HUES64 (cell line): Measurements from ENCODE around the gene TXNDC2. TPM values are rescaled to one million over a fixed set of nuclear protein-coding genes. Genes with fewer than 3 reads are reported as not detected.

Experiments used
- H3K27ac ChIP-seq: 2 replicates; pipeline ENCODE4 v1.7.0; 2013; ENCODE audit warnings: low read depth, low read length, inconsistent platforms
- H3K27me3 ChIP-seq: 2 replicates; pipeline ENCODE4 v1.6.1; 2013; ENCODE audit warnings: mild to moderate bottlenecking, low read length; ENCODE audit not compliant: insufficient read depth
- H3K36me3 ChIP-seq: 2 replicates; pipeline ENCODE4 v1.6.1; 2013; ENCODE audit warnings: mild to moderate bottlenecking, low read length; ENCODE audit not compliant: insufficient read depth
- H3K4me1 ChIP-seq: 2 replicates; pipeline ENCODE4 v1.6.1; 2013; ENCODE audit warnings: mild to moderate bottlenecking, low read length, moderate library complexity; ENCODE audit not compliant: insufficient read depth
- H3K4me3 ChIP-seq: 2 replicates; pipeline ENCODE4 v1.5.1; 2013; ENCODE audit warnings: mild to moderate bottlenecking, low read length, moderate library complexity
- H3K9ac ChIP-seq: 2 replicates; pipeline ENCODE4 v1.6.1; 2013; ENCODE audit warnings: mild to moderate bottlenecking, low read depth, low read length
- H3K9me3 ChIP-seq: 2 replicates; pipeline ENCODE4 v1.6.1; 2013; ENCODE audit warnings: low read depth, low read length; ENCODE audit not compliant: insufficient read depth
- WGBS: fragments of 150-250, 120-280 bp; methylation state at CpG from one replicate; pipeline ENCODE4 v1.1.7; 2013; ENCODE audit warnings: missing lambda C conversion rate; 5-methylcytosine and 5-hydroxymethylcytosine counted together
- polyA plus RNA-seq, 2 experiments: library from polyadenylated mRNA; stranded (reverse); fragments of 50-300 nt; gene quantifications; one replicate each; pipeline ENCODE4 v1.2.3, GENCODE V29; 2013

Gene TXNDC2
- not detected for polyA plus RNA-seq (2013, experiment 1 of 2)
- 0.13 TPM for polyA plus RNA-seq (2013, experiment 2 of 2)

- WGBS: 92% methylated on average over 7 of the region's 8 CpGs
- no peaks in the 10 kb centered on the region for H3K4me1 ChIP-seq
- H3K27me3 ChIP-seq: no peaks in the 10 kb centered on the region
- H3K27ac ChIP-seq: no peak within 1 kb of the TSS
- H3K9ac ChIP-seq: no peak within 1 kb of the TSS
- no peaks in the 10 kb centered on the region for H3K36me3 ChIP-seq
- H3K9me3 ChIP-seq: no peaks in the 10 kb centered on the region
- H3K4me3 ChIP-seq: no peak within 1 kb of the TSS
Measured at GRCh38 chr18:9885170-9886004, at the start of gene TXNDC2. Gene TXNDC2 (plus strand): TSS chr18:9885973. CDS start chr18:9886681, 708 bp downstream.

DNA sequence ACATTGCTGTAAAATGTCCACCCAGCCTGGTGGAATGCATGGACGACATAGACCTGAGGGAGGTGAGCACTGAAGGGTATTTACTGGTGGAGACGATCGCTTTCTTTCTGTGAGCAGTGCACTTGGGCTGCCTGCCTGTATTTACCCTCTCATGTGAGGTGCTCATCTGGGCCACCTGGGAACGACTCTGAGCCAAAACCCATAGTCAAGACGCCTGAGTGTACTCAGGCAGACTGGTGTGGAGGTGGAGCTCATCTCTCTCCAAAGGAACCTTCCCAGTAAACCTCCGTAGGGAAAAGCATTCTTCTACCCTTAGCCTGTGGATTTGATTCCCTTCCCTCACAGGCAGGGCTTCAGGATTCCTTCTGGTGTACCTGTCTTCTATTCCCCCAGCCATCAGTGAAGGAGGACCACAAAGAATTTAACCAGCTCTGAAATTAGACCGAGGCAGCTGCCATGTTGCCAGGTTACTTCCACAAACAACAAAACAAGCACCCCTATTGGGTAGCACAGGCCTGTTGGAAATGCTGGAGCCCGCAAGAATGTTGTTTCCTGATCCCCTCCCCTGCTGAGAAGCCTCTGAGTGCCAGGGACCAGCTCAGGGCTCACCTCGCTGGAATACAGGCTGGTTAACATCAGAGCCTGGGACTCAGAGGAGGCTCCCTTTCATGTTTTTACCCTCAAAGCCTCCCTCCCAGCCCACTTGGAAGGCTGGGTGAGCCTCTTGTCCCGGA is 47.5 kb upstream of the TXNDC2 start:
- no peak overlapping the region for H3K9ac ChIP-seq
- peaks cover 44% of the 10 kb centered on the region for H3K4me1 ChIP-seq
- H3K9me3 ChIP-seq: no peaks in the 10 kb centered on the region
- peak overlapping the region; percentile 67; the same call in 1 of the 2 replicates for H3K27ac ChIP-seq
- H3K27me3 ChIP-seq: no peaks in the 10 kb centered on the region
- H3K4me3 ChIP-seq: no peak overlapping the region
- no peaks in the 10 kb centered on the region for H3K36me3 ChIP-seq
- WGBS: 54% methylated on average over 10 of the region's 10 CpGs

DNA sequence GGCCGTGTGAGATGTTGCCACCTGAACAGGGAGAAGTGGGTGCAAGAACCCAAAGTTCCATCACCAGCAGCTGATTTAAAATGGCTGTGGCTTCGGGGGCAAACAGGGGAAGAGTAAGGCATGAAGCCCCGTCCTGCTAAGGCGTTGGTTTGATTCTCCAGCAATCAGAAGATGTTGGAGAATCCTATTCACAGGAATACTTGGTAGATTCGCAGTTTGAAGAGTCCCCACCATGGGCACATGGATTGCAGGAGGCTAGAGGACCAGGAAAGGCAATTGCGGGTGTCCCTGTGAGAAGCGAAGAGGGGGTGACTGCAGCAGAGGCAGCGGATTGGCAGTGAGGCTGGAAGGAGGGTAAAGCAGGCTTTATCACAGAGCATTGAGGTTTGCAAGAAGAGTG is 46.6 kb upstream of the TXNDC2 start:
- Histone ChIP-seq H3K27me3 (no peaks in the 10 kb centered on the region), H3K9me3 (no peaks in the 10 kb centered on the region), H3K36me3 (no peaks in the 10 kb centered on the region), H3K4me1 (peaks cover 43% of the 10 kb centered on the region), H3K4me3 (no peak overlapping the region), H3K27ac (no peak overlapping the region), H3K9ac (no peak overlapping the region)
- 92% methylated on average over 8 of the region's 8 CpGs for WGBS

- Histone ChIP-seq H3K36me3 (no peaks in the 10 kb centered on the region), H3K9me3 (no peaks in the 10 kb centered on the region), H3K9ac (no peak overlapping the region), H3K27me3 (no peaks in the 10 kb centered on the region), H3K27ac (no peak overlapping the region), H3K4me1 (peaks cover 40% of the 10 kb centered on the region), H3K4me3 (no peak overlapping the region)
- WGBS: 49% methylated on average over 10 of the region's 10 CpGs
Measured at GRCh38 chr18:9839853-9840252, 45.9 kb upstream of the TXNDC2 start.

DNA sequence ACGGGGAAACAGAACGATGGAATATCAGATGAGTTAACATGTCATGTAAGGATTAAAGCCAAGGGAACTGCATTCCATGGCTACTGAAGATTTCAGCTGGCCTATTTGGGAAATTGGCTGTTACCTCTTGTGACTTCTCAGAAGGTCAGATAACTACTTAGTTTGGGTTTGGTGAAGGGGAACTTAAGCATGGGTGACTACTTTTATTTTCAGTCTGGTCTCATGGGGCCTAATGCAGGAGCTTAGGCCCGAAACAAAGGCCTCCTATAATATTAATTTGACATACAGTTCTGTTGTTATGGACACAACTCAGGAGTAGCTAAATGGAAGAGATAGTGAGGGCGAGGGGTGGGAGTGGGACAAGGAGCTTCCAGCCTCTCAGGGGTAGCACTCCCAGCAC is 44.0 kb upstream of the TXNDC2 start:
- no peaks in the 10 kb centered on the region for H3K27me3 ChIP-seq
- H3K27ac ChIP-seq: no peak overlapping the region
- 94% methylated on average over 4 of the region's 4 CpGs for WGBS
- H3K4me3 ChIP-seq: no peak overlapping the region
- peaks cover 27% of the 10 kb centered on the region for H3K4me1 ChIP-seq
- H3K36me3 ChIP-seq: no peaks in the 10 kb centered on the region
- H3K9ac ChIP-seq: no peak overlapping the region
- H3K9me3 ChIP-seq: no peaks in the 10 kb centered on the region

GRCh38 chr18:9842448-9842847 is 43.3 kb upstream of the TXNDC2 start:
- H3K9ac ChIP-seq: no peak overlapping the region
- H3K4me3 ChIP-seq: no peak overlapping the region
- H3K27me3 ChIP-seq: no peaks in the 10 kb centered on the region
- peaks cover 27% of the 10 kb centered on the region for H3K4me1 ChIP-seq
- no peak overlapping the region for H3K27ac ChIP-seq
- no peaks in the 10 kb centered on the region for H3K9me3 ChIP-seq
- no peaks in the 10 kb centered on the region for H3K36me3 ChIP-seq
- WGBS: 95% methylated on average over 6 of the region's 6 CpGs

- Histone ChIP-seq H3K9ac (no peak overlapping the region), H3K4me3 (no peak overlapping the region), H3K9me3 (no peaks in the 10 kb centered on the region), H3K27me3 (no peaks in the 10 kb centered on the region), H3K36me3 (no peaks in the 10 kb centered on the region), H3K27ac (no peak overlapping the region), H3K4me1 (peaks cover 6% of the 10 kb centered on the region)
- over 99% methylated on average over 3 of the region's 3 CpGs for WGBS
Measured at GRCh38 chr18:9845256-9845655, 40.5 kb upstream of the TXNDC2 start.

DNA sequence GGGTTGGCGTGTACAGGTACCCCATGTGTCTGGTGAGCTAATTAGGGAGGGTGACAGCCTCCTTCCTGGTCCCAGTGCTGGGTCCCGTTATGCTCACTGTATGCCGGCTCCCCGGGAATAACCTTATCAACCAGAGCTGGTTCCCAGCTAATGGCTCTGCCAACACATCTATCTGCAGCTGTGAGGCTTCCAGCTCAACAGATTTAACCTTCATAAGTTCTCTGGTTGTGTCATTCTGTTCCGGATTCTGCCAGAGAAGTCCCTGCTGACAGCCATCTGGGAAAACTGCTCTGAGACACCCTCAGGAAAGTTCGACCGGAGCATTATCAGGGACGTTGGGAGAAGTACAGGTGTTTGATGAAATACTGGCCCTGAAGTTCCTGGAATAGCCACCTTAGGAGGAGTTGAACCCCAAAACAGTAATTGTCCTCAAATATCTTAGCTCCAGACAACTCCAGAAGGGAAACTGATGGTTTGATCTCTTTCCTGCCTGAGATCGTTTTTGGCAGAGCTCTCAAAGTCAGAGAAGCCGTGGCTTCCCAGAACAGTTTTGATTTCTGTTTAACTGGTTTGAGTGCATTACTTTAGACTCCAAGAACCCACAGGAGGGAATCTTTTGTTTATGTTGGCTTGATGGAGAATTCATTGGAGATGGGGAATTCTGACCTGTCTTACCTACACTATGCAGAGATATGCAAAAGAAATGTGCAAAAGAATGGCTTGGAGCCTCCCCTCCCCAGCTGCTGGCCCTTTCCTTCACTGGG is 39.4 kb upstream of the TXNDC2 start:
- H3K36me3 ChIP-seq: no peaks in the 10 kb centered on the region
- 94% methylated on average over 10 of the region's 10 CpGs for WGBS
- no peak overlapping the region for H3K9ac ChIP-seq
- H3K27me3 ChIP-seq: no peaks in the 10 kb centered on the region
- peaks cover 6% of the 10 kb centered on the region for H3K4me1 ChIP-seq
- no peak overlapping the region for H3K4me3 ChIP-seq
- no peak overlapping the region for H3K27ac ChIP-seq
- no peaks in the 10 kb centered on the region for H3K9me3 ChIP-seq

GRCh38 chr18:9848170-9848879 is 37.4 kb upstream of the TXNDC2 start:
- no peaks in the 10 kb centered on the region for H3K27me3 ChIP-seq
- no peak overlapping the region for H3K4me3 ChIP-seq
- no peak overlapping the region for H3K9ac ChIP-seq
- peaks cover 7% of the 10 kb centered on the region; the same call in 1 of the 2 replicates for H3K9me3 ChIP-seq
- no peak overlapping the region for H3K27ac ChIP-seq
- peaks cover 6% of the 10 kb centered on the region for H3K4me1 ChIP-seq
- 95% methylated on average over 5 of the region's 5 CpGs for WGBS
- H3K36me3 ChIP-seq: no peaks in the 10 kb centered on the region

DNA sequence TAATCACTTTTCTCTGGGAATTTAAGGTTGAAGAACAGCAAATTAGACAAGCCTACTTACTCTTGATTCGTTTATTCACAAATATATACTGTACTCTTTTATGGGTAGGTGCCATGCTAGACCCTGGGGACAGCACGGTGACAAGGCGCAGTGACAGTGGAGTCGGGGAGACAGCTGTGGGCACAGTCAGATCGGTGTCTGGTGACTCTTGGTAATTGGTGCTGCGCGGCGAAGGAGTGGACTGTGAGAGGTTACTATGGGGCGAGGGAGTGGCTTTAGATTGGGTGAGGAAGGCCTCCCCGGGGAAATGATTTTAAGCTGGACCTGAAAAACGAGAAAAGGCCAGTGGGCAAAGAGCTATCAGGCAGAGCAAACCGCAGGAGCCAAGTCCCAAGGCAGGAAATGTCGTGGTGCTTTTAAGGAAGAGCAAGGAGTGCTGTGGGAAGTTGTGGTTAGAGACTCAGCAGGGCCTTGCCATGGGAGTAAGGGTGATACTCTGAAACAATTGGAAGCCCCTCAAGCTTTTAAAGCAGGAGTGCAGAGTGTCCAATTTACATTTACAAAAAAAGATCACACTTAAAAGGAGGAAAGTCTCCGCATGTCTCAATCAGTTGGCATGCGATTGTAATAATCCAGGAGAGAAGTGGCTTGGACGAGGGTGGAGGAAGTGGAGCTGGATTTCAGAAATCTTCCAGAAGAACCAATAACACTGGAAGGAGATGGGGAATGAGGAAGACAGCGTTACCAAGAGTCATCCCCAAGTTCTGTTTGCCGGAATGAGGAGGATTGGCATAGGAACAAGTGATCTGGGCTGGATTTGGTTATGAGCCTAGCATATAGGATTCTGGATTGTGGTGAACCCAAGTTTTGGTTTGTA is 36.1 kb upstream of the TXNDC2 start:
- no peak overlapping the region for H3K27ac ChIP-seq
- H3K27me3 ChIP-seq: no peaks in the 10 kb centered on the region
- peaks cover 7% of the 10 kb centered on the region; the same call in 1 of the 2 replicates for H3K9me3 ChIP-seq
- no peak overlapping the region for H3K9ac ChIP-seq
- H3K36me3 ChIP-seq: no peaks in the 10 kb centered on the region
- 81% methylated on average over 17 of the region's 18 CpGs for WGBS
- H3K4me1 ChIP-seq: no peaks in the 10 kb centered on the region
- no peak overlapping the region for H3K4me3 ChIP-seq
